GM19468 (cell line): Measurements from ENCODE around the gene SSRP1.
A peak's percentile ranks its signal among the peaks of the same experiment; 100 is the strongest.
"Not testable (repeated sequence)": the region's sequence is repeated elsewhere in the genome, so short reads cannot be mapped to it uniquely, and the experiment has no call there.

Experiments used
- ATAC-seq: cut with Tn5 transposase; IDR thresholded peaks from one replicate; pipeline ENCODE4 v1.9.1; 2021; ENCODE audit warnings: mild to moderate bottlenecking, moderate library complexity, moderate number of reproducible peaks; ENCODE audit not compliant: unreplicated experiment; ENCODE audit errors: extremely low read depth

The SSRP1 gene

GRCh38 chr11:57340039-57340615 is 4.4 kb upstream of the SSRP1 start:
- ATAC-seq: no peak

- no peak for ATAC-seq
Observed at GRCh38 chr11:57339328-57339727, 3.6 kb upstream of the SSRP1 start.

GRCh38 chr11:57338142-57338541 is 2.5 kb upstream of the SSRP1 start, which contains the start of gene P2RX3:
Gene P2RX3 (plus strand): TSS chr11:57338352. CDS start chr11:57338551, 199 bp downstream.
- no peak for ATAC-seq

GRCh38 chr11:57336856-57337255 is 1.2 kb upstream of the SSRP1 start:
- ATAC-seq: not testable (repeated sequence)

- ATAC-seq: no peak
Observed at GRCh38 chr11:57336111-57336666, 497 bp upstream of the SSRP1 start.

- ATAC-seq: no peak
Observed at GRCh38 chr11:57335023-57335342, 709 bp downstream of the SSRP1 start.

- ATAC-seq: no peak
Observed at GRCh38 chr11:57332694-57333440, 2.8 kb downstream of the SSRP1 start.

- ATAC-seq: no peak
Observed at GRCh38 chr11:57331720-57332119, 4.0 kb downstream of the SSRP1 start.

GRCh38 chr11:57330029-57330428 is 5.7 kb downstream of the SSRP1 start:
- ATAC-seq: no peak

- ATAC-seq: no peak
Observed at GRCh38 chr11:57327721-57328120, 8.0 kb downstream of the SSRP1 start.

GRCh38 chr11:57325735-57326048 is 10.0 kb downstream of the SSRP1 start:
- ATAC-seq: no peak

- ATAC-seq: peak; percentile 90
Observed at GRCh38 chr11:57324886-57325734, 10.6 kb downstream of the SSRP1 start, which contains the start of gene TNKS1BP1. Gene TNKS1BP1 (minus strand): TSS chr11:57324952. CDS start chr11:57321885, 3,067 bp downstream.

GRCh38 chr11:57324154-57324885 is 11.4 kb downstream of the SSRP1 start:
- ATAC-seq: no peak

- no peak for ATAC-seq
Observed at GRCh38 chr11:57323855-57324153, 11.9 kb downstream of the SSRP1 start.

- no peak for ATAC-seq
Observed at GRCh38 chr11:57323167-57323854, 12.4 kb downstream of the SSRP1 start.

- no peak for ATAC-seq
Observed at GRCh38 chr11:57322256-57323166, 13.2 kb downstream of the SSRP1 start.

GRCh38 chr11:57321388-57322255 is 14.1 kb downstream of the SSRP1 start:
- no peak for ATAC-seq
